ENCODE measurements around the gene CMC4. TPM values are rescaled to one million over a fixed set of nuclear protein-coding genes. Genes with fewer than 3 reads are reported as not detected.

The CMC4 gene
- total and polyA plus RNA-seq, 9 of the 15 experiments (the other 6 are each of a cell fraction or from before 2014, with no cell fraction given) = 3.5 to 16.9 (median 8.2) TPM

- TF ChIP-seq ZNF311 (CRISPR knock-in tag; IDR thresholded peaks at IDR 0.05) = no peak
Measured at GRCh38 chrX:155031657-155032056, 39.3 kb downstream of the CMC4 start (continued).

DNA sequence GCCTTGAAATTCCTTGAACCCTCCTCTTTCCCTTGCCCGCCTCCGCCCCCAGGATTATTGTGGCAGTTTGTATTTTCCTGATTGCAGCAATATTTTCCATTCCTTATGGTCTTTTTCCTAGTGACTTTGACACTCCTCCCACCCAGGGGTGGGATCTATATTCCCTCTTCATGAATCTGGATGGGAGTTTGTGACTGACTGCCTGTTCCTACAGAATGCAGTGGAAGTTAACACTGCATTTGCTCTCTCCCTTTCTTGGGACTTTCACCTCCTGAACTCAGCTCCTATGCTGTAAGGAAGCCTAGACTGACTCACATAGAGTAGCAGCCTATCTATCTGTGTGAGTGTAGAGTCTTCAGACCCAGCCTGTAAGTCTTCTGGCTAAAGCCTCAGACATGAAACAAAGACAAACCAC is 42.1 kb downstream of the CMC4 start:
- CTCF ChIA-PET (ENCODE audit: low intra/inter-chr PET ratio) = interaction anchor here (0.6 kb wide), 1 partner anchor 14 kb away, joined by 5 read pairs; no protein-coding TSS in a partner anchor
- peaks cover 6% of the 10 kb centered on the region; the same call in 2 of the 3 replicates for H3K36me3 ChIP-seq (ENCODE audit: control insufficient read depth, insufficient read depth, low read length)
- H3K9me3 ChIP-seq (replicated peaks; ENCODE audit: control insufficient read depth, insufficient read depth, low read depth, low read length) = no peaks in the 10 kb centered on the region
- peak overlapping the region; percentile 82 for H3K4me2 ChIP-seq (ENCODE audit: insufficient read depth, low read length)
- H3K27me3 ChIP-seq (ENCODE audit: control insufficient read depth in 2 of 2, insufficient read depth in 2 of 2, low read length in 2 of 2) = no peaks in the 10 kb centered on the region
- WGBS (ENCODE audit: insufficient coverage, low coverage, missing lambda C conversion rate) = 54% methylated on average over 2 of the region's 2 CpGs
- H3K4me3 ChIP-seq = peak overlapping the region; percentile 51
- TF ChIP-seq PRMT5 (CRISPR knock-in tag; IDR thresholded peaks at IDR 0.05) (no peak), NFE2 (IDR thresholded peaks at IDR 0.05; ENCODE audit: low read depth) (no peak), DPF2 (IDR thresholded peaks at IDR 0.05) (no peak), CREB1 (IDR thresholded peaks at IDR 0.05) (no peak), CREB1 (CRISPR knock-in tag; IDR thresholded peaks at IDR 0.05) (no peak), MAX (CRISPR knock-in tag; IDR thresholded peaks at IDR 0.05) (no peak), HIVEP1 (CRISPR knock-in tag; IDR thresholded peaks at IDR 0.05) (no peak), POLR2AphosphoS2 (IDR thresholded peaks at IDR 0.05; ENCODE audit: low read length) (no peak), PTTG1 (tag; IDR thresholded peaks at IDR 0.05; ENCODE audit: low read depth) (no peak), FOXK1 (CRISPR knock-in tag; IDR thresholded peaks at IDR 0.05; ENCODE audit: borderline replicate concordance) (no peak), SOX6 (IDR thresholded peaks at IDR 0.05) (no peak), ZNF263 (CRISPR knock-in tag; IDR thresholded peaks at IDR 0.05; ENCODE audit: borderline replicate concordance) (no peak)
- TF ChIP-seq, protein P1, sequence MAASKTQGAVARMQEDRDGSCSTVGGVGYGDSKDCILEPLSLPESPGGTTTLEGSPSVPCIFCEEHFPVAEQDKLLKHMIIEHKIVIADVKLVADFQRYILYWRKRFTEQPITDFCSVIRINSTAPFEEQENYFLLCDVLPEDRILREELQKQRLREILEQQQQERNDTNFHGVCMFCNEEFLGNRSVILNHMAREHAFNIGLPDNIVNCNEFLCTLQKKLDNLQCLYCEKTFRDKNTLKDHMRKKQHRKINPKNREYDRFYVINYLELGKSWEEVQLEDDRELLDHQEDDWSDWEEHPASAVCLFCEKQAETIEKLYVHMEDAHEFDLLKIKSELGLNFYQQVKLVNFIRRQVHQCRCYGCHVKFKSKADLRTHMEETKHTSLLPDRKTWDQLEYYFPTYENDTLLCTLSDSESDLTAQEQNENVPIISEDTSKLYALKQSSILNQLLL (CRISPR knock-in tag; IDR thresholded peaks at IDR 0.05; ENCODE audit: borderline replicate concordance) = no peak
- POLR2A ChIA-PET = interaction anchor here (0.6 to 1.1 kb wide), 3 partner anchors 18 to 658 kb away, joined by 3 to 4 read pairs (median 3); no protein-coding TSS in a partner anchor
- no peaks in the 10 kb centered on the region for H3K9me1 ChIP-seq (ENCODE audit: control insufficient read depth, insufficient read depth, low read length)
- H4K20me1 ChIP-seq (replicated peaks; ENCODE audit: control insufficient read depth, insufficient read depth, low read length) = no peaks in the 10 kb centered on the region
- H2AFZ ChIP-seq (ENCODE audit: low read depth, low read length) = no peak overlapping the region
- peak overlapping the region; percentile 95 for H3K27ac ChIP-seq (ENCODE audit: extremely low read depth, low read depth, low read length)
- no TSS peak for BruUV-seq (replicated peaks)
- FAIRE-seq (peak; percentile 49), DNase-seq (ENCODE audit: extremely low read depth in 1 of 4, low spot score in 3 of 4) (peak in 1 of 4 experiments; percentile 48), ATAC-seq (peak; percentile 17)
- peak overlapping the region; percentile 1 to 97; a peak in 3 of 4 replicates for H3K9ac ChIP-seq (ENCODE audit: insufficient read depth in 1 of 2, low read depth in 2 of 2, low read length in 2 of 2)
- in situ Hi-C loops (cut with MboI) = no loop called here
- intact Hi-C loops (cut with micrococcal nuclease) = no loop called here
- peaks cover 65% of the 10 kb centered on the region for H3K79me2 ChIP-seq (ENCODE audit: control insufficient read depth, insufficient read depth, low read length)
- H3K4me1 ChIP-seq (replicated peaks in 1 of 2; ENCODE audit: control insufficient read depth in 2 of 2, insufficient read depth in 2 of 2, low read length in 2 of 2) = peaks cover 6 to 12% of the 10 kb centered on the region in 2 experiments
